ENCODE measurements around the gene UBE2E3.

Gene UBE2E3

DNA sequence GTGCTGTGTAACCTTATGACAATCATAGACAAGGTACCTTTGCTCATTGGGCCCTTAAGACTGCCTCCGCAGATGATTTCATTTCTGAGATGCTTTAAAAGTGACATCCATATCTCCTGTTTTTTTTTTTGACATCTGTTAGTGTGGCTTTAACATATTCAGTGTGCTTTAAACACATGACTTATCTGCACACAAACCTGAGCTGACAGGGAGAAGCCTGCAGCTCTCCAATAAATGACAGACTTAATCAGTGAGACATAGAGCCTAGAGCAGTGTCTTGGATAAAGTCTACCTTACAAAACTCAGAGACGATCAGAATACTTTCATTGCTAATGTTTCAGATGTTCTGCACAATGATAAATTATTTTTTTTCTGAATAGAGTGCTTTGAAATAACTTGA is 130.7 kb downstream of the UBE2E3 start (continued):
- TF ChIP-seq SCRT2 (tag by site-specific recombination; IDR thresholded peaks at IDR 0.05): no peak
- no peak for TF ChIP-seq SCRT1 (tag by site-specific recombination; IDR thresholded peaks at IDR 0.05; ENCODE audit: borderline replicate concordance)

DNA sequence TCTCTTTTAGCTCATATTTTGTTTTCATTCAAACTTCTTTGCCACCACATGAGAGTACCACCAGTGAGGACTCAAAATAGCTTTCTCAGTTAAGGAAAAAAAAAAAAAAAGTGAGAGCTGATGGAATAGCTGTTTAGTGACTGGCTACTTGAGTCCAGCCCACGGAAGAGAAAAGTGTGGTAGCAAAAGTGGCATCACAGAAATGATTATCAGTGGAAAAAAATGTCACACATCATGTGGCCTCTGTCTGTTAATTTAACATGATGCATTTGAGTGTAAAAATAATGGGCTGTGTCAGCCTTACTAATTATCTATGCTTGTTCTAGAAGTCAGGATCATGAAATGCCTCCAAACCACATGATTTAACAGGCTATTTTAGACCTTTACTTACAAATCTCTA is 132.5 kb downstream of the UBE2E3 start:
- H3K9me3 ChIP-seq (ENCODE audit: control insufficient read depth, insufficient read depth, low read depth, low read length): no peaks in the 10 kb centered on the region
- ChIA-PET CTCF (interaction anchor here (0.6 kb wide), 1 partner anchor 363 kb away, joined by 3 read pairs; no protein-coding TSS in a partner anchor), POLR2A (no interaction called here)
- TF ChIP-seq YY2 (tag by site-specific recombination; IDR thresholded peaks at IDR 0.05) (no peak), ZNF132 (tag by site-specific recombination; IDR thresholded peaks at IDR 0.05; ENCODE audit: borderline replicate concordance) (no peak), ZNF629 (tag by site-specific recombination; IDR thresholded peaks at IDR 0.05) (no peak), ZBTB7A (tag by site-specific recombination; IDR thresholded peaks at IDR 0.05; ENCODE audit: low read depth) (no peak), ZNF133 (tag by site-specific recombination; IDR thresholded peaks at IDR 0.05) (no peak), ZNF391 (tag by site-specific recombination; IDR thresholded peaks at IDR 0.05; ENCODE audit: borderline replicate concordance, low read depth) (no peak), ZNF677 (tag by site-specific recombination; IDR thresholded peaks at IDR 0.05) (no peak), ZNF433 (tag by site-specific recombination; IDR thresholded peaks at IDR 0.05; ENCODE audit: low read depth) (no peak), ZNF146 (tag by site-specific recombination; IDR thresholded peaks at IDR 0.05) (no peak), GLIS1 (tag by site-specific recombination; IDR thresholded peaks at IDR 0.05) (no peak), ZNF670 (tag by site-specific recombination; IDR thresholded peaks at IDR 0.05; ENCODE audit: low read depth) (no peak)
- TF ChIP-seq, protein P1, sequence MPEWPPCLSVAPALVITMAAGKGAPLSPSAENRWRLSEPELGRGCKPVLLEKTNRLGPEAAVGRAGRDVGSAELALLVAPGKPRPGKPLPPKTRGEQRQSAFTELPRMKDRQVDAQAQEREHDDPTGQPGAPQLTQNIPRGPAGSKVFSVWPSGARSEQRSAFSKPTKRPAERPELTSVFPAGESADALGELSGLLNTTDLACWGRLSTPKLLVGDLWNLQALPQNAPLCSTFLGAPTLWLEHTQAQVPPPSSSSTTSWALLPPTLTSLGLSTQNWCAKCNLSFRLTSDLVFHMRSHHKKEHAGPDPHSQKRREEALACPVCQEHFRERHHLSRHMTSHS (tag by site-specific recombination; IDR thresholded peaks at IDR 0.05): no peak
- TF ChIP-seq, protein P2, sequence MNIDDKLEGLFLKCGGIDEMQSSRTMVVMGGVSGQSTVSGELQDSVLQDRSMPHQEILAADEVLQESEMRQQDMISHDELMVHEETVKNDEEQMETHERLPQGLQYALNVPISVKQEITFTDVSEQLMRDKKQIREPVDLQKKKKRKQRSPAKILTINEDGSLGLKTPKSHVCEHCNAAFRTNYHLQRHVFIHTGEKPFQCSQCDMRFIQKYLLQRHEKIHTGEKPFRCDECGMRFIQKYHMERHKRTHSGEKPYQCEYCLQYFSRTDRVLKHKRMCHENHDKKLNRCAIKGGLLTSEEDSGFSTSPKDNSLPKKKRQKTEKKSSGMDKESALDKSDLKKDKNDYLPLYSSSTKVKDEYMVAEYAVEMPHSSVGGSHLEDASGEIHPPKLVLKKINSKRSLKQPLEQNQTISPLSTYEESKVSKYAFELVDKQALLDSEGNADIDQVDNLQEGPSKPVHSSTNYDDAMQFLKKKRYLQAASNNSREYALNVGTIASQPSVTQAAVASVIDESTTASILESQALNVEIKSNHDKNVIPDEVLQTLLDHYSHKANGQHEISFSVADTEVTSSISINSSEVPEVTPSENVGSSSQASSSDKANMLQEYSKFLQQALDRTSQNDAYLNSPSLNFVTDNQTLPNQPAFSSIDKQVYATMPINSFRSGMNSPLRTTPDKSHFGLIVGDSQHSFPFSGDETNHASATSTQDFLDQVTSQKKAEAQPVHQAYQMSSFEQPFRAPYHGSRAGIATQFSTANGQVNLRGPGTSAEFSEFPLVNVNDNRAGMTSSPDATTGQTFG (tag by site-specific recombination; IDR thresholded peaks at IDR 0.05; ENCODE audit: borderline replicate concordance): no peak
- no peak overlapping the region for H3K4me3 ChIP-seq (ENCODE audit: low read depth, low read length)
- no peak overlapping the region for H3K27ac ChIP-seq (ENCODE audit: extremely low read depth, low read depth, low read length)
- H3K4me1 ChIP-seq (ENCODE audit: control insufficient read depth, insufficient read depth, low read length): no peaks in the 10 kb centered on the region
- no peaks in the 10 kb centered on the region for H3K36me3 ChIP-seq (ENCODE audit: control insufficient read depth in 2 of 2, insufficient read depth in 1 of 2, low read length in 2 of 2)

Measured in HEK293 (cell line).